ENCODE data around the gene PPHLN1. TPM values are rescaled to one million over a fixed set of nuclear protein-coding genes. Genes with fewer than 3 reads are reported as not detected.
"Not testable (repeated sequence)": the region's sequence is repeated elsewhere in the genome, so short reads cannot be mapped to it uniquely, and the experiment has no call there.

The PPHLN1 gene
- total RNA-seq, 2 experiments from 2014 or later, result 74.1 to 81.9 TPM

DNA sequence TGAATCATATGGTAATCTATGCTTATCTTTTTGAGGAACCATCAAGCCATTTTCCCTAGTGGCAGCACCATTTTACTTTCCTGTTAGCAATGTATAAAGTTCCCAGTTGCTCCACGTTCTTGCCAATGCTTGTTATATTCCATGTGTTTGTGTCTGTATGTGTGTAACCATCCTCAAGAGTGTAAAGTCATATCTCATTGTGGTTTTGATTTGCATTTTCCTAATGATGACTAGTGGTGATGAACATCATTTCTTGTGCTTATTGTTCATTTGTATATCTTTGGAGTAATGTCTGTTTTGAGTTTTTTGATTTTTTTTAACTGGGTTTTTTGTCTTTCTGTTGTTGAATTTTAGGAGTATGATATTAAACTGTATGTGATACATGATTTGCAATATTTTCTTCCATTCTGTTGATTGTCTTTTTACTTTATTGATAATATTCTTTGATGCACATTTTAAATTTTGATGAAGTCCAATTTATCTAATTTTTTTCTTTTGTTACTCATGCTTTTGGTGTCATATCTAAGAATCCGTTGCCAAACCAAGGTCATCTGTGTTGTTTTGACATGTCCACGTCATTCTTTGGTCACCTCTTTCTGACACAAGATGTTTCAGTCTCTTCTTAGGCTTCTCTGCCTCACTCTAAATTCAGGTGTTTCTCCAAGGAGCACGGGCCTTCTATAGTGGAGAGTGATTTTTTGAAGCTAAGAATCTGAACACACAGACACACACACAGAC is 36.1 kb downstream of the PPHLN1 start:
- peaks cover 26% of the 10 kb centered on the region for H3K4me1 Mint-ChIP-seq
- no peaks in the 10 kb centered on the region for H3K27me3 Mint-ChIP-seq
- ChIA-PET CTCF (no interaction called here), POLR2A (interaction anchor here (1.1 kb wide), 1 partner anchor 217 kb away, joined by 4 read pairs; the partner anchor contains the start of gene GXYLT1)
- no peak for DNase-seq
- no peak overlapping the region for H3K27ac Mint-ChIP-seq
- no peaks in the 10 kb centered on the region for H3K9me3 Mint-ChIP-seq
- peaks cover 36% of the 10 kb centered on the region for H3K36me3 Mint-ChIP-seq (ENCODE audit: low read depth)
- H3K4me3 Mint-ChIP-seq, result no peak overlapping the region

DNA sequence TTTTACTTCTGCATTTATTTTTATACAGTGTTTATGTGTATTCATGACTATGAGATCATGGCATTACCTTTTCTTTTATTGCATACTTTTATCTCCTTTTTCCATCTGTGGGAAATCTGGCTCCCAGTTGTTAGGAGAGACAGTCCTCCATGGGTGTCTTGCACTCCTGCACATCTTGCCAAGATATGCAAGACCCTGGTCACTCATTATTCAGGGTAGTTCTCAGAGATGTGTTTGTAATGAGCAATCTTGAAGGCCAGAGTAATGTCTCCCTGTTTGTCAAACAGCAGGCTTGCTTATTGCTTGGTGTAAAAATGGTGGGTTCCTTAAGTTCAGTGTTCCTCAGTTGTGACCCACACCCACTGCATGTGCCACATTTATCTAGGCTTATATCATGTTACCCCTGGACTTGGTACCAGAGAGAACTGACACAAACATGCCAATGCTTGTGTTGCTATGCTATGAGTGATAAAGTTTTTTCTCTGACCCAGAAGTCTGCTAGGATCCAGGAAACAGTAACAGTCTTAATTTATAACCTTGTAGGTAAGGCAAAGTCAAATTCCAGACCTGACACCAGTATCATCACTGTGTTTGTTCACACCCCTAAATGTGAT is 36.8 kb downstream of the PPHLN1 start:
- POLR2A ChIA-PET, result no interaction called here
- Mint-ChIP-seq H3K36me3 (ENCODE audit: low read depth) (peaks cover 29% of the 10 kb centered on the region), H3K4me3 (no peak overlapping the region), H3K4me1 (peaks cover 26% of the 10 kb centered on the region), H3K27ac (no peak overlapping the region), H3K27me3 (no peaks in the 10 kb centered on the region), H3K9me3 (no peaks in the 10 kb centered on the region)
- no peak for DNase-seq
- CTCF ChIA-PET, result no interaction called here

DNA sequence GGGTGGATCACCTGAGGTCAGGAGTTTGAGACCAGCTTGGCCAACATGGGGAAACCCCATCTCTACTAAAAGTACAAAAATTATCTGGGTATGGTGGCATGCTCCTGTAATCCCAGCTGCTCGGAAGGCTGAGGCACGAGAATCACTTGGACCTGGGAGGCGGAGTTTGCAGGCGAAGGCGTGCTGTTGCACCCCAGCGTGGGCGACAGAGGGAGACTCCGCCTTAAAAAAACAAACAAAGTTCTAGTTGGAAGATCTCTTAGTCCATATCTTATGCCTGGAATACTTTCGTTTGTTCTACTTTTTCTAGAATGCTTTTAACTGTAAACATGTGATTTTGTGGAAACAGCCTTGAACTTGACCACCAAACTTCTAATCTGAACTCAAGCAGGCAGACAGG is 38.7 kb downstream of the PPHLN1 start:
- DNase-seq, result no peak
- Mint-ChIP-seq H3K36me3 (ENCODE audit: low read depth) (peaks cover 23% of the 10 kb centered on the region), H3K4me3 (no peak overlapping the region), H3K27ac (no peak overlapping the region), H3K9me3 (no peaks in the 10 kb centered on the region), H3K27me3 (no peaks in the 10 kb centered on the region), H3K4me1 (peaks cover 21% of the 10 kb centered on the region)
- POLR2A ChIA-PET, result no interaction called here
- CTCF ChIA-PET, result no interaction called here

GRCh38 chr12:42365486-42365885 is 39.5 kb downstream of the PPHLN1 start:
- ChIA-PET CTCF (interaction anchor here (1.0 kb wide), 1 partner anchor 32 kb away, joined by 5 read pairs; no protein-coding TSS in a partner anchor), POLR2A (no interaction called here)
- H3K27me3 Mint-ChIP-seq, result no peaks in the 10 kb centered on the region
- no peak overlapping the region for H3K4me3 Mint-ChIP-seq
- no peaks in the 10 kb centered on the region for H3K9me3 Mint-ChIP-seq
- H3K36me3 Mint-ChIP-seq (ENCODE audit: low read depth), result peaks cover 20% of the 10 kb centered on the region
- H3K27ac Mint-ChIP-seq, result no peak overlapping the region
- H3K4me1 Mint-ChIP-seq, result peaks cover 17% of the 10 kb centered on the region
- no peak for DNase-seq

- Mint-ChIP-seq H3K36me3 (ENCODE audit: low read depth) (no peaks in the 10 kb centered on the region), H3K27me3 (no peaks in the 10 kb centered on the region), H3K9me3 (no peaks in the 10 kb centered on the region), H3K4me3 (no peak overlapping the region), H3K27ac (peak overlapping the region; percentile 18), H3K4me1 (no peaks in the 10 kb centered on the region)
- no peak for DNase-seq
- CTCF ChIA-PET, result interaction anchor here (1.9 kb wide), 1 partner anchor 16 kb away, joined by 7 read pairs; no protein-coding TSS in a partner anchor
- POLR2A ChIA-PET, result no interaction called here
Measured at GRCh38 chr12:42370013-42370412, 44.0 kb downstream of the PPHLN1 start.

DNA sequence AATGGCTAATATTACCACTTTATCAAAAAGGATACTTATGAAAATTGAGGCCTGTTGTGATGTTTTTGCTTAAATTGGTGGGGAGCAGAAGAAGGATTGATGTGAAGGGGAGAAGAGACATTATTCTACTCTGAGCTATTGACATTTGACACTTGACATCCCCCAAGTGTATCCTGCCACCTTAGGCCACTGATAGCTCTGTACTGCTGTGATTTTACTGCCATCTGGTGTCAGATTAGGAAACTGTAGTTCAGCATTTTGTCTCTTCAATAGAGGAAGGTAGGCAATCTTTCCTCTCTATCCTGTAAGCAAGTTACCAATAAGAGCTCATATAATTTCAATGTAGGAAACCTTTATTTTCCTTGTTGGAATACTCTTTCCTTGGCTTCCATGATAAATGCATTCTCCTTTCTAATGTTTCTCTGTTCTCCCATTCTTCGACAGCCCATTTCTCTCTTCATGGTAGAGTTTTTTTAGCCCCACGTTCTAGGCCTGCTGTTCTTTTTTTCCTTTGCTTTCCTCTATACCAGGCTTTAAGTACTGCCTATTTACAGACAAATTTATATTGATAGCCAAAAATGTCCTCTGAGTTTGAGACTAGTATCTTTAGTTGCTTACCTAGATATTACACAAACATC is 46.3 kb downstream of the PPHLN1 start:
- Mint-ChIP-seq H3K27me3 (no peaks in the 10 kb centered on the region), H3K27ac (no peak overlapping the region), H3K9me3 (no peaks in the 10 kb centered on the region), H3K4me3 (no peak overlapping the region), H3K4me1 (no peaks in the 10 kb centered on the region), H3K36me3 (ENCODE audit: low read depth) (peaks cover 7% of the 10 kb centered on the region)
- POLR2A ChIA-PET, result interaction anchor here (1.1 kb wide), 1 partner anchor 46 kb away, joined by 3 read pairs; no protein-coding TSS in a partner anchor
- CTCF ChIA-PET, result interaction anchor here (0.6 to 2.0 kb wide), 24 partner anchors 11 to 424 kb away, joined by 3 to 19 read pairs (median 5); no protein-coding TSS in a partner anchor
- no peak for DNase-seq

GRCh38 chr12:42373669-42374068 is 47.7 kb downstream of the PPHLN1 start:
- Mint-ChIP-seq H3K36me3 (ENCODE audit: low read depth) (peaks cover 12% of the 10 kb centered on the region), H3K27ac (no peak overlapping the region), H3K9me3 (no peaks in the 10 kb centered on the region), H3K27me3 (no peaks in the 10 kb centered on the region), H3K4me3 (no peak overlapping the region), H3K4me1 (no peaks in the 10 kb centered on the region)
- no peak for DNase-seq
- ChIA-PET POLR2A (no interaction called here), CTCF (interaction anchor here (1.6 kb wide), 1 partner anchor 10 kb away, joined by 3 read pairs; no protein-coding TSS in a partner anchor)

DNA sequence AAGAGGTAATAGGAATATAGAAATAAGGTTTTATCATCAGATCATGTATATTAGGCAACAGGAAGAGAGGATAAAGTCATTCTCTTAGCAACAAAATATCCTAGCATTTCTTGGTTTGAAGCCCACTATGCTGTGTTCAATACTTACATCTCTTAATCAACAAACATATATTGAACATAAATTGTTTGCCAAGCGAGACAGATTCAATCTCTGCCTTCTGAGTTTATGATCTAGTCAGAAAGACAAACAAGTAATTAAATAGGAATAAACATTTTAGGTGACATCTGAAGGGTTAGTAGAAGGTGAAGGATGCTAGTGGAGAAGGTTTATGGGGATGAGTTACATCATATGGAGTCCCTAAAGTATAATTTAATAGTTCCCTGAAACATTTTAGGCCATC is 54.8 kb downstream of the PPHLN1 start:
- H3K9me3 Mint-ChIP-seq, result no peaks in the 10 kb centered on the region
- no peaks in the 10 kb centered on the region for H3K27me3 Mint-ChIP-seq
- DNase-seq, result no peak
- peaks cover 18% of the 10 kb centered on the region for H3K4me1 Mint-ChIP-seq
- ChIA-PET POLR2A (no interaction called here), CTCF (interaction anchor here (1.6 kb wide), 1 partner anchor 283 kb away, joined by 3 read pairs; no protein-coding TSS in a partner anchor)
- no peak overlapping the region for H3K4me3 Mint-ChIP-seq
- H3K36me3 Mint-ChIP-seq (ENCODE audit: low read depth), result peaks cover 43% of the 10 kb centered on the region
- no peak overlapping the region for H3K27ac Mint-ChIP-seq

DNA sequence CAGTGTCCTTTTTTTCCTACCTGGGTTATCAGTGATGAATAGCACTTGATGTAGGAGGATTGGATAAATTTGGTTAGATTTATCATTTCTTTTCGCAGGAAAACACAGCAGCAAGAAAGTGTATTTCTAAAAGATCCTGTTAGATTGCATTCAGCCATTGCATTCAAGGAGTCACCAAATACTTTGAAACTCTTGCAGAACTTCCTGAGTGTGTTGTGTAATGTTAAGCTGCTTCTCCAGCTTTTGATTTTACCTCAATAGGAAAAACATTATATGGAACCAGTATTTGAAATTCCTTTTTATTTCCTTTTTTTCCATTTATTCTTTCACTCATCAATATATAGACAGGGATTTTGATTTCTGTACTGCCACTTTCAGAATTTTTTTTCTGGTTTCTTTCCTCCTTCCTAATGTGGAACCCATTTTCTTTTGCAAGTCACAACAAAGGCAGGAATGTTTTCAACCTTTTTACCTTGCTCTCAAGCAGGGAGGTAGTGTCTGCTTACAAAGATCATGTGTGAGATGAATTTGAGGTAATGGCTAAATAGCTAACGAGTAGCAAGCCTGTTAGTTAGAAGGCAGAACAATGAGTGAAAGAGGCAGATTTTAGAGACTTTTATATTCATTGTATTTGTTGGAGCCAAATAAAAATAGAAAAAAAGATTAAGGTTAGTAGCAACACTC is 56.2 kb downstream of the PPHLN1 start:
- POLR2A ChIA-PET, result no interaction called here
- Mint-ChIP-seq H3K4me1 (peaks cover 18% of the 10 kb centered on the region), H3K4me3 (no peak overlapping the region), H3K27ac (no peak overlapping the region), H3K9me3 (no peaks in the 10 kb centered on the region), H3K27me3 (no peaks in the 10 kb centered on the region), H3K36me3 (ENCODE audit: low read depth) (peaks cover 36% of the 10 kb centered on the region)
- CTCF ChIA-PET, result interaction anchor here (1.4 to 1.6 kb wide), 2 partner anchors 11 to 284 kb away, joined by 3 to 5 read pairs; no protein-coding TSS in a partner anchor
- no peak for DNase-seq

- peaks cover 18% of the 10 kb centered on the region for H3K4me1 Mint-ChIP-seq
- H3K4me3 Mint-ChIP-seq, result no peak overlapping the region
- H3K27ac Mint-ChIP-seq, result no peak overlapping the region
- DNase-seq, result no peak
- peaks cover 50% of the 10 kb centered on the region for H3K36me3 Mint-ChIP-seq (ENCODE audit: low read depth)
- CTCF ChIA-PET, result interaction anchor here (2.2 kb wide), 1 partner anchor 14 kb away, joined by 7 read pairs; no protein-coding TSS in a partner anchor
- no peaks in the 10 kb centered on the region for H3K27me3 Mint-ChIP-seq
- POLR2A ChIA-PET, result no interaction called here
- no peaks in the 10 kb centered on the region for H3K9me3 Mint-ChIP-seq
Measured at GRCh38 chr12:42385326-42385841, 59.4 kb downstream of the PPHLN1 start.

- no peak overlapping the region for H3K4me3 Mint-ChIP-seq
- H3K9me3 Mint-ChIP-seq, result no peaks in the 10 kb centered on the region
- POLR2A ChIA-PET, result no interaction called here
- CTCF ChIA-PET, result interaction anchor here (1.0 to 2.2 kb wide), 2 partner anchors 14 to 15 kb away, joined by 5 to 7 read pairs; no protein-coding TSS in a partner anchor
- peaks cover 47% of the 10 kb centered on the region for H3K36me3 Mint-ChIP-seq (ENCODE audit: low read depth)
- peaks cover 11% of the 10 kb centered on the region for H3K4me1 Mint-ChIP-seq
- no peaks in the 10 kb centered on the region for H3K27me3 Mint-ChIP-seq
- no peak for DNase-seq
- H3K27ac Mint-ChIP-seq, result no peak overlapping the region
Measured at GRCh38 chr12:42386308-42386707, 60.3 kb downstream of the PPHLN1 start.

DNA sequence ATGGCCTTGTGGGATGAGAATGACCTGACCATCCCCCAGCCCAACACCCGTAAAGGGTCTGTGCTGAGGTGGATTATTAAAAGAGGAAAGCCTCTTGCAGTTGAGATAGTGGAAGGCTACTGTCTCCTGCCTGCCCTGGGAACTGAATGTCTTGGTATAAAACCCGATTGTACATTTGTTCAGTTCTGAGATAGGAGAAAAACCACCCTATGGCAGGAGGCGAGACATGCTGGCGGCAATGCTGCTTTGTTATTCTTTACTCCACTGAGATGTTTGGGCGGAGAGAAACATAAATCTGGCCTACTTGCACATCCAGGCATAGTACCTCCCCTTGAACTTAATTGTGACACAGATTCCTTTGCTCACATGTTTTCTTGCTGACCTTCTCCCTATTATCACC is 62.1 kb downstream of the PPHLN1 start:
- H3K27me3 Mint-ChIP-seq, CTCF ChIA-PET, POLR2A ChIA-PET, DNase-seq, H3K4me1 Mint-ChIP-seq, H3K27ac Mint-ChIP-seq, H3K4me3 Mint-ChIP-seq, H3K9me3 Mint-ChIP-seq: not testable (repeated sequence)
- H3K36me3 Mint-ChIP-seq (ENCODE audit: low read depth), result peaks cover 35% of the 10 kb centered on the region

GRCh38 chr12:42394429-42394828 is 68.5 kb downstream of the PPHLN1 start:
- Mint-ChIP-seq H3K4me3 (no peak overlapping the region), H3K9me3 (no peaks in the 10 kb centered on the region), H3K27me3 (no peaks in the 10 kb centered on the region), H3K36me3 (ENCODE audit: low read depth) (peaks cover 25% of the 10 kb centered on the region), H3K4me1 (peaks cover 2% of the 10 kb centered on the region), H3K27ac (no peak overlapping the region)
- CTCF ChIA-PET, result no interaction called here
- no peak for DNase-seq
- POLR2A ChIA-PET, result no interaction called here

All from activated CD4-positive, alpha-beta memory T cell treated with anti-CD3 and anti-CD28 coated beads, Interleukin-2, amount 10 ng/mL, durations not matched to agents 7 days and 5 days (primary cell).